OCI-LY1 (cell line): ENCODE data around the gene FAHD1.

Experiments
- EZH2 ChIP-seq: fragments of 200-600 bp; sonication (generic), shearing (Covaris generic); IDR thresholded peaks from 2 replicates; pipeline ENCODE4 v1.8.0; 2017; ENCODE audit warnings: borderline replicate concordance, mixed run types, mild to moderate bottlenecking, antibody characterized with exemption, low read length, moderate library complexity, mixed read lengths
- TF ChIP-seq, protein P1 (sequence below): fragments of 200-600 bp; sonication (generic), shearing (Covaris generic); IDR thresholded peaks from 2 replicates; pipeline ENCODE4 v1.5.1; 2017; ENCODE audit warnings: mild to moderate bottlenecking, antibody characterized with exemption, low read length, moderate library complexity, mixed read lengths

GRCh38 chr16:1819611-1820010 is 7.4 kb upstream of the FAHD1 start:
- TF ChIP-seq, protein P1, sequence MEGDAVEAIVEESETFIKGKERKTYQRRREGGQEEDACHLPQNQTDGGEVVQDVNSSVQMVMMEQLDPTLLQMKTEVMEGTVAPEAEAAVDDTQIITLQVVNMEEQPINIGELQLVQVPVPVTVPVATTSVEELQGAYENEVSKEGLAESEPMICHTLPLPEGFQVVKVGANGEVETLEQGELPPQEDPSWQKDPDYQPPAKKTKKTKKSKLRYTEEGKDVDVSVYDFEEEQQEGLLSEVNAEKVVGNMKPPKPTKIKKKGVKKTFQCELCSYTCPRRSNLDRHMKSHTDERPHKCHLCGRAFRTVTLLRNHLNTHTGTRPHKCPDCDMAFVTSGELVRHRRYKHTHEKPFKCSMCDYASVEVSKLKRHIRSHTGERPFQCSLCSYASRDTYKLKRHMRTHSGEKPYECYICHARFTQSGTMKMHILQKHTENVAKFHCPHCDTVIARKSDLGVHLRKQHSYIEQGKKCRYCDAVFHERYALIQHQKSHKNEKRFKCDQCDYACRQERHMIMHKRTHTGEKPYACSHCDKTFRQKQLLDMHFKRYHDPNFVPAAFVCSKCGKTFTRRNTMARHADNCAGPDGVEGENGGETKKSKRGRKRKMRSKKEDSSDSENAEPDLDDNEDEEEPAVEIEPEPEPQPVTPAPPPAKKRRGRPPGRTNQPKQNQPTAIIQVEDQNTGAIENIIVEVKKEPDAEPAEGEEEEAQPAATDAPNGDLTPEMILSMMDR = no peak
- TF ChIP-seq EZH2 = no peak
